WTC11 (cell line): ENCODE results near the gene NRSN2. TPM values are rescaled to one million over a fixed set of nuclear protein-coding genes. Genes with fewer than 3 reads are reported as not detected.

ENCODE experiments used
- ATAC-seq: fragments of 200-7000 bp; cut with Tn5 transposase; 2 replicates; pipeline ENCODE4 v1.10.0; 2021; ENCODE audit warnings: mild to moderate bottlenecking, moderate library complexity
- Bru-seq: library from RNA; stranded (reverse); fragments of 400-500 nt; gene quantifications from one replicate; lab custom pipeline; 2021; lab: Mats Ljungman, UMichigan
- CTCF ChIA-PET: fragments of 300-600 bp; sonication (Branson Sonifier 250); formaldehyde crosslinking; loops from one replicate; lab custom pipeline; 2021; ENCODE audit warnings: antibody characterized with exemption; lab: Charles Lee
- POLR2A ChIA-PET: fragments of 350-600 bp; sonication (Branson Sonifier 250); formaldehyde crosslinking; loops from one replicate; lab custom pipeline; 2021; ENCODE audit warnings: antibody characterized with exemption; lab: Charles Lee
- DNase-seq: peaks from one replicate; pipeline ENCODE4 v3.0.0; 2021; ENCODE audit warnings: low spot score
- H3K27ac Mint-ChIP-seq: 2 replicates; pipeline ENCODE4 v1.8.0; 2021; ENCODE audit warnings: mixed read lengths
- H3K27me3 Mint-ChIP-seq: 2 replicates; pipeline ENCODE4 v1.8.0; 2021; ENCODE audit warnings: low read depth, mild to moderate bottlenecking, moderate library complexity, mixed read lengths
- H3K36me3 Mint-ChIP-seq: 2 replicates; pipeline ENCODE4 v1.8.0; 2021; ENCODE audit warnings: mixed read lengths
- H3K4me1 Mint-ChIP-seq: 2 replicates; pipeline ENCODE4 v1.8.0; 2022; ENCODE audit warnings: mixed read lengths
- H3K4me3 Mint-ChIP-seq: 2 replicates; pipeline ENCODE4 v1.8.0; 2021; ENCODE audit warnings: mild to moderate bottlenecking, moderate library complexity, mixed read lengths
- H3K9me3 Mint-ChIP-seq: 2 replicates; pipeline ENCODE4 v1.8.0; 2021; ENCODE audit warnings: mixed read lengths
- ELF4 ChIP-seq: sonication (generic); formaldehyde crosslinking; IDR thresholded peaks from 2 replicates; pipeline ENCODE4 v1.8.1; 2022; ENCODE audit warnings: low read depth, mild to moderate bottlenecking, moderate library complexity, missing genetic modification reagents
- FOXP1 ChIP-seq: sonication (generic); formaldehyde crosslinking; IDR thresholded peaks from 2 replicates; pipeline ENCODE4 v1.8.0; 2022; ENCODE audit warnings: missing genetic modification reagents, mild to moderate bottlenecking, moderate library complexity, borderline replicate concordance
- GABPB1 ChIP-seq: sonication (generic); formaldehyde crosslinking; IDR thresholded peaks from 2 replicates; pipeline ENCODE4 v1.8.1; 2023; ENCODE audit warnings: mild to moderate bottlenecking, missing genetic modification reagents
- GTF2I ChIP-seq: fragments of 250-450 bp; sonication (Bioruptor Pico); conservative IDR thresholded peaks from 2 replicates; pipeline ENCODE4 v1.4.0; 2021; ENCODE audit warnings: mild to moderate bottlenecking
- JUN ChIP-seq: sonication (generic); formaldehyde crosslinking; IDR thresholded peaks from 2 replicates; pipeline ENCODE4 v1.8.0; 2023; ENCODE audit warnings: mild to moderate bottlenecking, missing genetic modification reagents
- PRRX2 ChIP-seq: fragments of 250-450 bp; sonication (Bioruptor Pico); IDR thresholded peaks from 2 replicates; pipeline ENCODE4 v1.8.0; 2021; ENCODE audit warnings: mild to moderate bottlenecking
- RORB ChIP-seq: fragments of 250-450 bp; sonication (Bioruptor Pico); IDR thresholded peaks from 2 replicates; pipeline ENCODE4 v1.9.0; 2021; ENCODE audit warnings: mild to moderate bottlenecking
- ZNF138 ChIP-seq: sonication (generic); formaldehyde crosslinking; conservative IDR thresholded peaks from 2 replicates; pipeline ENCODE4 v1.8.1; 2022; ENCODE audit warnings: mild to moderate bottlenecking, moderate library complexity, missing genetic modification reagents
- ZNF416 ChIP-seq: fragments of 250-450 bp; sonication (Bioruptor Pico); IDR thresholded peaks from 2 replicates; pipeline ENCODE4 v1.9.0; 2021; ENCODE audit warnings: mild to moderate bottlenecking, inconsistent platforms
- long read RNA-seq, 3 experiments: library from RNA in 1 of 3; library from capped mRNA in 1 of 3; library from polyadenylated mRNA in 1 of 3; unstranded in 2 of 3; stranded (forward) in 1 of 3; transcript quantifications; one replicate each; pipeline ENCODE4 v2.0.0, GENCODE V29; 2021
- total RNA-seq: library from RNA; stranded (reverse); gene quantifications from 3 replicates; pipeline ENCODE4 v1.2.3, GENCODE V29; 2021
- TF ChIP-seq, protein P1 (sequence below): sonication (generic); formaldehyde crosslinking; IDR thresholded peaks from 2 replicates; pipeline ENCODE4 v1.8.0; 2023; ENCODE audit warnings: mild to moderate bottlenecking, missing genetic modification reagents
- TF ChIP-seq, protein P2 (sequence below): fragments of 250-450 bp; sonication (Bioruptor Pico); IDR thresholded peaks from 2 replicates; pipeline ENCODE4 v1.8.0; 2021; ENCODE audit warnings: mild to moderate bottlenecking
- TF ChIP-seq, protein P3 (sequence below): sonication (generic); formaldehyde crosslinking; IDR thresholded peaks from 2 replicates; pipeline ENCODE4 v1.8.0; 2023; ENCODE audit warnings: missing genetic modification reagents, mild to moderate bottlenecking, borderline replicate concordance
- TF ChIP-seq, protein P4 (sequence below): sonication (generic); formaldehyde crosslinking; IDR thresholded peaks from 2 replicates; pipeline ENCODE4 v1.8.1; 2022; ENCODE audit warnings: mild to moderate bottlenecking, moderate library complexity, missing genetic modification reagents
- TF ChIP-seq, protein P5 (sequence below): sonication (generic); formaldehyde crosslinking; IDR thresholded peaks from 2 replicates; pipeline ENCODE4 v1.8.0; 2023; ENCODE audit warnings: missing genetic modification reagents
- TF ChIP-seq, protein P6 (sequence below): sonication (generic); formaldehyde crosslinking; IDR thresholded peaks from 2 replicates; pipeline ENCODE4 v1.8.1; 2022; ENCODE audit warnings: mild to moderate bottlenecking, missing genetic modification reagents, moderate library complexity, borderline replicate concordance
- TF ChIP-seq, protein P7 (sequence below): fragments of 250-450 bp; sonication (Bioruptor Pico); conservative IDR thresholded peaks from 2 replicates; pipeline ENCODE4 v1.9.0; 2021; ENCODE audit warnings: mild to moderate bottlenecking

NRSN2 gene, protein sequence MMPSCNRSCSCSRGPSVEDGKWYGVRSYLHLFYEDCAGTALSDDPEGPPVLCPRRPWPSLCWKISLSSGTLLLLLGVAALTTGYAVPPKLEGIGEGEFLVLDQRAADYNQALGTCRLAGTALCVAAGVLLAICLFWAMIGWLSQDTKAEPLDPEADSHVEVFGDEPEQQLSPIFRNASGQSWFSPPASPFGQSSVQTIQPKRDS
- total RNA-seq, result 23.0 to 23.7 TPM (median 23.3 TPM) in 3 replicates
- Bru-seq, nascent RNA, result percentile 55 among the genes with signal in this experiment
- long read RNA-seq, experiment 1, transcript NRSN2-202 (4 exons, 2,088 nt), result major isoform, 84 of 122 reads
- long read RNA-seq, experiment 1, transcript NRSN2-204 (3 exons, 846 nt), result minor isoform, 14 of 122 reads
- long read RNA-seq, experiment 1, partial matches to known transcripts, result 9 of 122 reads
- long read RNA-seq, experiment 1, other reads (novel, unspliced or antisense), result 11 of 122 reads
- long read RNA-seq, experiment 2, partial matches to known transcripts, result 24 of 31 reads
- long read RNA-seq, experiment 2, other reads (novel, unspliced or antisense), result 3 of 31 reads
- long read RNA-seq, experiment 3, transcript NRSN2-202 (4 exons, 2,088 nt), result major isoform, 8 of 9 reads
- long read RNA-seq, experiment 3, partial matches to known transcripts, result 0 of 9 reads
- long read RNA-seq, experiment 3, other reads (novel, unspliced or antisense), result 1 of 9 reads

DNA sequence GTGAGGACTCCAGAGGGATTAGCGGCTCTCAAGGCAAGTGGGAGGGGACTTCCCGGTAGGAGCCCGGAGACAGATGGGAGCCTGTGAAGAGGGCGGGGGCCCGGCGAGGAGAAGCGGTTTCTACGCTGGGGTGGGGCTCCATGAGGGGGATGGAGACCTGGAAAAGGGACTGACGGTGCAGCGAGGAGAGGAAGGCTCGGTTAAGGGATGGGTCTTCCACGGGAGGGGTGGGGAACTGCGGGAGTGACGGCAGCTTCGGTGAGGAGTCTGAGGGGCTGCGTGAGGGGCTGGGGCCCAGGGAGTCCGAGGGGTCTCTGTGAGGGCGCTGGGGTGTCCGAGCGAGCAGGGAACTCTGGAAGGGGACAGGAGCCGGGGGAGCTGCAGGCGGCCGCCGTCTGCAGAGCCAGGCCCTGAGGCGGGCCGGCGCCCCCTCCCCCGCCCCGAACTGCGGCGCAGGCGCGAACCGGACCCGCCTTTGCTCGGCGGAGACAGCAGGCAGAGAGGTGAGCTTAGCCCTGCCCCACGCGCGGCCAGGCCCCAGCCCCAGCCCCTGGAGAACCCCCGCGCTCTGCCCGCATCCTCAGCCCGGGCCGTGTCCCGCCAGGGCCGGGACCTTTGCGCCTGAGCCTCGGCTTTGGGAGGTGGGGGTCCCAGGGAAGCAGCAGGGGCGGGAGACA, at the start of gene NRSN2:
Gene NRSN2, plus strand, starts transcription at position 472 of the 677 bp plus-strand sequence. CDS start 2,533 bp downstream, outside the sequence.
- ATAC-seq (peak; percentile 38), DNase-seq (peak; percentile 66)
- H3K9me3 Mint-ChIP-seq, result no peaks in the 10 kb centered on the region; the same call in 1 of the 2 replicates
- peak within 1 kb of the TSS; percentile 40; the same call in 1 of the 2 replicates for H3K27ac Mint-ChIP-seq
- H3K4me3 Mint-ChIP-seq, result peak within 1 kb of the TSS; percentile 90
- ChIA-PET POLR2A (interaction anchor here (0.5 to 1.7 kb wide), 11 partner anchors 9 to 68 kb away, joined by 3 to 13 read pairs (median 4); partner anchors contain the start of gene SOX12), CTCF (interaction anchor here (0.7 to 4.2 kb wide), 14 partner anchors 9 to 196 kb away, joined by 3 to 37 read pairs (median 4); partner anchors contain the start of genes SOX12, TBC1D20 and TRIB3)
- TF ChIP-seq, protein P1, sequence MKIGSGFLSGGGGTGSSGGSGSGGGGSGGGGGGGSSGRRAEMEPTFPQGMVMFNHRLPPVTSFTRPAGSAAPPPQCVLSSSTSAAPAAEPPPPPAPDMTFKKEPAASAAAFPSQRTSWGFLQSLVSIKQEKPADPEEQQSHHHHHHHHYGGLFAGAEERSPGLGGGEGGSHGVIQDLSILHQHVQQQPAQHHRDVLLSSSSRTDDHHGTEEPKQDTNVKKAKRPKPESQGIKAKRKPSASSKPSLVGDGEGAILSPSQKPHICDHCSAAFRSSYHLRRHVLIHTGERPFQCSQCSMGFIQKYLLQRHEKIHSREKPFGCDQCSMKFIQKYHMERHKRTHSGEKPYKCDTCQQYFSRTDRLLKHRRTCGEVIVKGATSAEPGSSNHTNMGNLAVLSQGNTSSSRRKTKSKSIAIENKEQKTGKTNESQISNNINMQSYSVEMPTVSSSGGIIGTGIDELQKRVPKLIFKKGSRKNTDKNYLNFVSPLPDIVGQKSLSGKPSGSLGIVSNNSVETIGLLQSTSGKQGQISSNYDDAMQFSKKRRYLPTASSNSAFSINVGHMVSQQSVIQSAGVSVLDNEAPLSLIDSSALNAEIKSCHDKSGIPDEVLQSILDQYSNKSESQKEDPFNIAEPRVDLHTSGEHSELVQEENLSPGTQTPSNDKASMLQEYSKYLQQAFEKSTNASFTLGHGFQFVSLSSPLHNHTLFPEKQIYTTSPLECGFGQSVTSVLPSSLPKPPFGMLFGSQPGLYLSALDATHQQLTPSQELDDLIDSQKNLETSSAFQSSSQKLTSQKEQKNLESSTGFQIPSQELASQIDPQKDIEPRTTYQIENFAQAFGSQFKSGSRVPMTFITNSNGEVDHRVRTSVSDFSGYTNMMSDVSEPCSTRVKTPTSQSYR (CRISPR knock-in tag), result no peak
- TF ChIP-seq PRRX2 (CRISPR knock-in tag) (no peak), ZNF138 (CRISPR knock-in tag) (no peak), GTF2I (CRISPR knock-in tag) (no peak), FOXP1 (CRISPR knock-in tag) (no peak), ELF4 (CRISPR knock-in tag) (0 out of 2 replicates have a peak, but pooled peaks have one; percentile 39), GABPB1 (CRISPR knock-in tag) (peak; percentile 43; the same call in 1 of the 2 replicates), JUN (no peak), RORB (CRISPR knock-in tag) (no peak), ZNF416 (no peak)
- TF ChIP-seq, protein P2, sequence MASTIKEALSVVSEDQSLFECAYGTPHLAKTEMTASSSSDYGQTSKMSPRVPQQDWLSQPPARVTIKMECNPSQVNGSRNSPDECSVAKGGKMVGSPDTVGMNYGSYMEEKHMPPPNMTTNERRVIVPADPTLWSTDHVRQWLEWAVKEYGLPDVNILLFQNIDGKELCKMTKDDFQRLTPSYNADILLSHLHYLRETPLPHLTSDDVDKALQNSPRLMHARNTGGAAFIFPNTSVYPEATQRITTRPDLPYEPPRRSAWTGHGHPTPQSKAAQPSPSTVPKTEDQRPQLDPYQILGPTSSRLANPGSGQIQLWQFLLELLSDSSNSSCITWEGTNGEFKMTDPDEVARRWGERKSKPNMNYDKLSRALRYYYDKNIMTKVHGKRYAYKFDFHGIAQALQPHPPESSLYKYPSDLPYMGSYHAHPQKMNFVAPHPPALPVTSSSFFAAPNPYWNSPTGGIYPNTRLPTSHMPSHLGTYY (CRISPR knock-in tag), result no peak
- TF ChIP-seq, protein P3, sequence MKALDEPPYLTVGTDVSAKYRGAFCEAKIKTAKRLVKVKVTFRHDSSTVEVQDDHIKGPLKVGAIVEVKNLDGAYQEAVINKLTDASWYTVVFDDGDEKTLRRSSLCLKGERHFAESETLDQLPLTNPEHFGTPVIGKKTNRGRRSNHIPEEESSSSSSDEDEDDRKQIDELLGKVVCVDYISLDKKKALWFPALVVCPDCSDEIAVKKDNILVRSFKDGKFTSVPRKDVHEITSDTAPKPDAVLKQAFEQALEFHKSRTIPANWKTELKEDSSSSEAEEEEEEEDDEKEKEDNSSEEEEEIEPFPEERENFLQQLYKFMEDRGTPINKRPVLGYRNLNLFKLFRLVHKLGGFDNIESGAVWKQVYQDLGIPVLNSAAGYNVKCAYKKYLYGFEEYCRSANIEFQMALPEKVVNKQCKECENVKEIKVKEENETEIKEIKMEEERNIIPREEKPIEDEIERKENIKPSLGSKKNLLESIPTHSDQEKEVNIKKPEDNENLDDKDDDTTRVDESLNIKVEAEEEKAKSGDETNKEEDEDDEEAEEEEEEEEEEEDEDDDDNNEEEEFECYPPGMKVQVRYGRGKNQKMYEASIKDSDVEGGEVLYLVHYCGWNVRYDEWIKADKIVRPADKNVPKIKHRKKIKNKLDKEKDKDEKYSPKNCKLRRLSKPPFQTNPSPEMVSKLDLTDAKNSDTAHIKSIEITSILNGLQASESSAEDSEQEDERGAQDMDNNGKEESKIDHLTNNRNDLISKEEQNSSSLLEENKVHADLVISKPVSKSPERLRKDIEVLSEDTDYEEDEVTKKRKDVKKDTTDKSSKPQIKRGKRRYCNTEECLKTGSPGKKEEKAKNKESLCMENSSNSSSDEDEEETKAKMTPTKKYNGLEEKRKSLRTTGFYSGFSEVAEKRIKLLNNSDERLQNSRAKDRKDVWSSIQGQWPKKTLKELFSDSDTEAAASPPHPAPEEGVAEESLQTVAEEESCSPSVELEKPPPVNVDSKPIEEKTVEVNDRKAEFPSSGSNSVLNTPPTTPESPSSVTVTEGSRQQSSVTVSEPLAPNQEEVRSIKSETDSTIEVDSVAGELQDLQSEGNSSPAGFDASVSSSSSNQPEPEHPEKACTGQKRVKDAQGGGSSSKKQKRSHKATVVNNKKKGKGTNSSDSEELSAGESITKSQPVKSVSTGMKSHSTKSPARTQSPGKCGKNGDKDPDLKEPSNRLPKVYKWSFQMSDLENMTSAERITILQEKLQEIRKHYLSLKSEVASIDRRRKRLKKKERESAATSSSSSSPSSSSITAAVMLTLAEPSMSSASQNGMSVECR (CRISPR knock-in tag), result no peak
- TF ChIP-seq, protein P4, sequence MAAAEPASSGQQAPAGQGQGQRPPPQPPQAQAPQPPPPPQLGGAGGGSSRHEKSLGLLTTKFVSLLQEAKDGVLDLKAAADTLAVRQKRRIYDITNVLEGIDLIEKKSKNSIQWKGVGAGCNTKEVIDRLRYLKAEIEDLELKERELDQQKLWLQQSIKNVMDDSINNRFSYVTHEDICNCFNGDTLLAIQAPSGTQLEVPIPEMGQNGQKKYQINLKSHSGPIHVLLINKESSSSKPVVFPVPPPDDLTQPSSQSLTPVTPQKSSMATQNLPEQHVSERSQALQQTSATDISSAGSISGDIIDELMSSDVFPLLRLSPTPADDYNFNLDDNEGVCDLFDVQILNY (CRISPR knock-in tag), result 0 out of 2 replicates have a peak, but pooled peaks have one; percentile 52
- TF ChIP-seq, protein P5, sequence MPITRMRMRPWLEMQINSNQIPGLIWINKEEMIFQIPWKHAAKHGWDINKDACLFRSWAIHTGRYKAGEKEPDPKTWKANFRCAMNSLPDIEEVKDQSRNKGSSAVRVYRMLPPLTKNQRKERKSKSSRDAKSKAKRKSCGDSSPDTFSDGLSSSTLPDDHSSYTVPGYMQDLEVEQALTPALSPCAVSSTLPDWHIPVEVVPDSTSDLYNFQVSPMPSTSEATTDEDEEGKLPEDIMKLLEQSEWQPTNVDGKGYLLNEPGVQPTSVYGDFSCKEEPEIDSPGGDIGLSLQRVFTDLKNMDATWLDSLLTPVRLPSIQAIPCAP (CRISPR knock-in tag), result no peak
- TF ChIP-seq, protein P6, sequence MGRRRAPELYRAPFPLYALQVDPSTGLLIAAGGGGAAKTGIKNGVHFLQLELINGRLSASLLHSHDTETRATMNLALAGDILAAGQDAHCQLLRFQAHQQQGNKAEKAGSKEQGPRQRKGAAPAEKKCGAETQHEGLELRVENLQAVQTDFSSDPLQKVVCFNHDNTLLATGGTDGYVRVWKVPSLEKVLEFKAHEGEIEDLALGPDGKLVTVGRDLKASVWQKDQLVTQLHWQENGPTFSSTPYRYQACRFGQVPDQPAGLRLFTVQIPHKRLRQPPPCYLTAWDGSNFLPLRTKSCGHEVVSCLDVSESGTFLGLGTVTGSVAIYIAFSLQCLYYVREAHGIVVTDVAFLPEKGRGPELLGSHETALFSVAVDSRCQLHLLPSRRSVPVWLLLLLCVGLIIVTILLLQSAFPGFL (CRISPR knock-in tag), result no peak
- TF ChIP-seq, protein P7, sequence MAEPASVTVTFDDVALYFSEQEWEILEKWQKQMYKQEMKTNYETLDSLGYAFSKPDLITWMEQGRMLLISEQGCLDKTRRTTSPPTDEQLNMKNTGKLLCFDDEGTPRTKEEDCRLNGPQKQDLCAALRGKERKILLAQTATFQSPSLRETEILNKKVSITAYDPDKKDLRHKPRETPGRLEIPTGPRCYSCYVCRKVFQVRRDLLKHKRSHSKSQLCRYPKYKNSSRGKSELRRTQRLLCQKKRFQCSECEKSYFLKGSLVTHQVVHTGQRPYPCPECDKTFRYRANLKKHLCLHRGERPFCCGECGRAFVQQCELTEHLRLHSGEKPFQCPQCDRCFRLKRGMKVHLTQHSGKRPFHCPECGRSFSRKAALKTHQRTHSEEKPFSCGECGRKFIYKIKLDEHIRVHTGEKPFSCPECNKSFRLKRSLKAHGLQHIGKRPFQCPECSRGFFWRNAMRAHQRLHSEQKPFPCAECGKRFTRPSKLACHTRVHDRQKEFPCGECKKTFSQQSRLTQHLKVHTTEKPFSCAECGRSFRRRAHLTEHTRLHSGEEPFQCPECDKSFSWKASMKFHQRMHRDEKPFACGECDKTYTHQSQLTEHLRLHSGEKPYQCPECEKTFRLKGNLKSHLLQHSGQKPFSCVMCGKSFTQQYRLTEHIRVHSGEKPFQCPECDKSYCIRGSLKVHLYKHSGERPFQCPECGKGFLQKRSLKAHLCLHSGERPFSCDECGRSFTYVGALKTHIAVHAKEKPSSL (CRISPR knock-in tag), result no peak
- H3K4me1 Mint-ChIP-seq, result peaks cover 17% of the 10 kb centered on the region
- peaks cover 22% of the 10 kb centered on the region for H3K27me3 Mint-ChIP-seq
- H3K36me3 Mint-ChIP-seq, result peaks cover 2% of the 10 kb centered on the region; the same call in 1 of the 2 replicates
